ENCODE data around the gene ADCYAP1R1.

The ADCYAP1R1 gene

GRCh38 chr7:31059551-31059950 is 7.4 kb downstream of the ADCYAP1R1 start:
- TF ChIP-seq CTCF (IDR thresholded peaks at IDR 0.05; ENCODE audit: low read depth, low read length): peak; percentile 43
- Histone ChIP-seq H3K4me1 (no peaks in the 10 kb centered on the region), H3K27me3 (no peaks in the 10 kb centered on the region), H3K4me3 (ENCODE audit: low read depth, low read length) (no peak overlapping the region), H3K36me3 (no peaks in the 10 kb centered on the region), H3K9me3 (no peaks in the 10 kb centered on the region)
- peak; percentile 42 for DNase-seq

- TF ChIP-seq CTCF (IDR thresholded peaks at IDR 0.05; ENCODE audit: low read depth, low read length): 0 out of 2 replicates have a peak, but pooled peaks have one; percentile 4
- Histone ChIP-seq H3K27me3 (no peaks in the 10 kb centered on the region), H3K4me1 (no peaks in the 10 kb centered on the region), H3K36me3 (no peaks in the 10 kb centered on the region), H3K9me3 (no peaks in the 10 kb centered on the region), H3K4me3 (ENCODE audit: low read depth, low read length) (no peak overlapping the region)
- no peak for DNase-seq
These were observed 9.1 kb downstream of the ADCYAP1R1 start for GRCh38 chr7:31061185-31061584.

- no peaks in the 10 kb centered on the region for H3K9me3 ChIP-seq
- H3K4me3 ChIP-seq (ENCODE audit: low read depth, low read length): no peak overlapping the region
- no peak for DNase-seq
- no peak for TF ChIP-seq CTCF (IDR thresholded peaks at IDR 0.05; ENCODE audit: low read depth, low read length)
- H3K36me3 ChIP-seq: no peaks in the 10 kb centered on the region
- no peaks in the 10 kb centered on the region for H3K27me3 ChIP-seq
- H3K4me1 ChIP-seq: no peaks in the 10 kb centered on the region
These were observed 10.8 kb downstream of the ADCYAP1R1 start for GRCh38 chr7:31062746-31063435.

- H3K4me1 ChIP-seq: no peaks in the 10 kb centered on the region
- H3K4me3 ChIP-seq (ENCODE audit: low read depth, low read length): no peak overlapping the region
- TF ChIP-seq CTCF (IDR thresholded peaks at IDR 0.05; ENCODE audit: low read depth, low read length): no peak
- no peaks in the 10 kb centered on the region for H3K36me3 ChIP-seq
- no peak for DNase-seq
- no peaks in the 10 kb centered on the region for H3K9me3 ChIP-seq
- no peaks in the 10 kb centered on the region for H3K27me3 ChIP-seq
These were observed 13.0 kb downstream of the ADCYAP1R1 start for GRCh38 chr7:31065021-31065593.

GRCh38 chr7:31065840-31066239 is 13.7 kb downstream of the ADCYAP1R1 start:
- Histone ChIP-seq H3K9me3 (no peaks in the 10 kb centered on the region), H3K4me3 (ENCODE audit: low read depth, low read length) (no peak overlapping the region), H3K4me1 (no peaks in the 10 kb centered on the region), H3K27me3 (no peaks in the 10 kb centered on the region), H3K36me3 (no peaks in the 10 kb centered on the region)
- DNase-seq: no peak
- TF ChIP-seq CTCF (IDR thresholded peaks at IDR 0.05; ENCODE audit: low read depth, low read length): no peak

- Histone ChIP-seq H3K36me3 (no peaks in the 10 kb centered on the region), H3K4me1 (no peaks in the 10 kb centered on the region), H3K27me3 (no peaks in the 10 kb centered on the region), H3K4me3 (ENCODE audit: low read depth, low read length) (no peak overlapping the region), H3K9me3 (no peaks in the 10 kb centered on the region)
- TF ChIP-seq CTCF (IDR thresholded peaks at IDR 0.05; ENCODE audit: low read depth, low read length): no peak
- DNase-seq: no peak
These were observed 14.5 kb downstream of the ADCYAP1R1 start for GRCh38 chr7:31066516-31067130.

Measured in BE2C (cell line).